LNCAP (cell line): Measurements from ENCODE around the gene CFAP54.

Experiments
- CTCF ChIP-seq: fragments of 450-650 bp; IDR thresholded peaks from 2 replicates; pipeline ENCODE4 v1.5.1; 2017; ENCODE audit warnings: mild to moderate bottlenecking

CFAP54 gene

GRCh38 chr12:96521895-96522682 is 32.7 kb downstream of the CFAP54 start:
- TF ChIP-seq CTCF, result no peak

- TF ChIP-seq CTCF, result no peak
Measured at GRCh38 chr12:96522690-96523089, 33.3 kb downstream of the CFAP54 start.

GRCh38 chr12:96526110-96526509 is 36.7 kb downstream of the CFAP54 start:
- TF ChIP-seq CTCF, result no peak

- TF ChIP-seq CTCF, result no peak
Measured at GRCh38 chr12:96529912-96530311, 40.5 kb downstream of the CFAP54 start.

GRCh38 chr12:96534339-96534738 is 45.0 kb downstream of the CFAP54 start:
- TF ChIP-seq CTCF, result no peak

- no peak for TF ChIP-seq CTCF
Measured at GRCh38 chr12:96548384-96548783, 59.0 kb downstream of the CFAP54 start.

GRCh38 chr12:96549341-96549740 is 60.0 kb downstream of the CFAP54 start:
- TF ChIP-seq CTCF, result no peak

GRCh38 chr12:96570579-96570978 is 81.2 kb downstream of the CFAP54 start:
- no peak for TF ChIP-seq CTCF
